DMS 273 treated with DMSO at 0.1 percent for 48 hours (cell line): Measurements from ENCODE around the gene GOLGA8A.
"Not testable (repeated sequence)": the region's sequence is repeated elsewhere in the genome, so short reads cannot be mapped to it uniquely, and the experiment has no call there.

Source experiments
- DNase-seq: peaks from one replicate; lab custom pipeline; 2025; lab: John Stamatoyannopoulos, UW

The GOLGA8A gene

DNA sequence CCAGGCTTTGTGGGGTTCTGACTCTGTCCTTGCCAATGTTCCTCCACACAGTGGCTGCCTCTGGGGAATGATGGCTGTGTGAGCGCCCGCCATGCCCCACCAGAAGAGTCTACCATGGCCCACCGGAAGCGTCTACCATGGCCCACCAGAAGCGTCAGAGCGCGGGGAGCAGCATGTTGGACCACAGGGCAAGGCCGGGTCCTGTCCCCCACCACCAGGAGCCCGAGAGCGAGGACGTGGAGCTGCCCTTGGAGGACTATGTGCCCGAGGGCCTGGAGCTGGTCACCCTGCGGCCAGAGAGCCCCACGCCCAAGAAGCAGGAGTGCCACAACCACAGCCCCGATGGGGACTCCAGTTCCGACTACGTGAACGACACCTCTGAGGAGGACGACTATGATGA is 28.1 kb downstream of the GOLGA8A start:
- DNase-seq: not testable (repeated sequence)

GRCh38 chr15:34408973-34409372 is 28.6 kb downstream of the GOLGA8A start:
- DNase-seq: not testable (repeated sequence)

GRCh38 chr15:34403899-34404298 is 33.7 kb downstream of the GOLGA8A start:
- DNase-seq: not testable (repeated sequence)

- DNase-seq: not testable (repeated sequence)
Observed at GRCh38 chr15:34403160-34403598, 34.4 kb downstream of the GOLGA8A start.

GRCh38 chr15:34397637-34398259 is 39.9 kb downstream of the GOLGA8A start:
- not testable (repeated sequence) for DNase-seq

DNA sequence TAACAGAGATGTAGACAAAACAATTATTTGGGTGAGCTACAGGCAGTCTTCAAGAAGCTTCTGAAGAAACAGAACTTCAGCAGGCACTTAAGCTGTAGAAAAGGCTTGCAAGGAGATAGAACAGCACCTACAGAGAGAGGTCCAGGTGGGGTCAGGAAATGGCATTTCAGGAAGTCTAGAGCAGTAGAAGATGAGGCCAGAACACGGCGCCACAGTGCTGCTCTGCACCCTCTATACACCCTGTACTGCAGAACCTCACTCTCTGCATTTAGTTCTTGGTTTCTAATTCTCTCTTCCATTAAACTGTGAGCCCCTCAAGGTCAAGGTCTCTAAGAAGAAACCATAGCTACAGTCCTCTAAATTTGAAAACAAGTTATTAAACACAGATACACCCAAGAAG is 44.6 kb downstream of the GOLGA8A start:
- not testable (repeated sequence) for DNase-seq

DNA sequence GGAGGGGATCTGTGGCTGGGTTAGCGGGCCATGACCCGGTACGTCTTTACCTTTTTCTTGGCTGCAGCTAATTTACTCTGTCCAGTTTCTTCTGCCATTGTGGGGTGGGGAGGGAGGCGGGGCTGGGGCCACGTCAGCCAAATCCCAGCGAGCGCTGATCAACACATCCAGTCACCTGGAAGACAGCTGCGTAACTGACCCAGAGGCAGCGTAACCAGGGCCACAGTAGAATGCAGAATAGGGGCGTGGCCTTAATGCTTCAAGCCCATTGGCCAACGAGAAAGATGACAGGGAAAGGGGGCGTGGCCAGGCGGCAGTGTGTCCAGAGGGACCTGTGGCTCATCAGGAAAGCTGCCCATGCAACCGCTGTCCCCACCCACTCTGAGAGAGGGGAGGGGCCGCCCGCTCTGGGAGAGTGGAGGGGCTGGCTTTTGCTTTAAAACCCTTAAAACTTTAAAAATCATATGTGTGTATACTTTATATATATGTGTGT is 48.0 kb downstream of the GOLGA8A start:
- not testable (repeated sequence) for DNase-seq
